Measurements from ENCODE around the gene POLK. TPM values are rescaled to one million over a fixed set of nuclear protein-coding genes. Genes with fewer than 3 reads are reported as not detected.

The POLK gene
- total and polyA plus RNA-seq, 2 of the 8 experiments (the other 6 are each of a cell fraction or from before 2014, with no cell fraction given): 2.0 to 9.0 TPM

- TF ChIP-seq RNF2 (IDR thresholded peaks at IDR 0.05; ENCODE audit: borderline replicate concordance, low read depth, low read length, missing control alignments, poor library complexity, severe bottlenecking) (no peak), BACH1 (IDR thresholded peaks at IDR 0.05; ENCODE audit: low read length) (no peak), BCL11A (IDR thresholded peaks at IDR 0.05; ENCODE audit: low read depth in 2 of 2, low read length in 2 of 2) (no peak), ATF3 (IDR thresholded peaks at IDR 0.05; ENCODE audit: insufficient read depth, low read depth, low read length) (no peak), POU5F1 (IDR thresholded peaks at IDR 0.05; ENCODE audit: low read depth, low read length) (no peak)
Observed at GRCh38 chr5:75496026-75496425, 15.7 kb upstream of the POLK start (continued).
